ENCODE data around the gene PLA2G15. TPM values are rescaled to one million over a fixed set of nuclear protein-coding genes. Genes with fewer than 3 reads are reported as not detected.

PLA2G15 gene
- total and polyA plus RNA-seq, 2 experiments from 2014 or later: 3.1 to 14.8 TPM

GRCh38 chr16:68275611-68276191, 30.5 kb downstream of the PLA2G15 start (continued):
- TF ChIP-seq, protein P1, sequence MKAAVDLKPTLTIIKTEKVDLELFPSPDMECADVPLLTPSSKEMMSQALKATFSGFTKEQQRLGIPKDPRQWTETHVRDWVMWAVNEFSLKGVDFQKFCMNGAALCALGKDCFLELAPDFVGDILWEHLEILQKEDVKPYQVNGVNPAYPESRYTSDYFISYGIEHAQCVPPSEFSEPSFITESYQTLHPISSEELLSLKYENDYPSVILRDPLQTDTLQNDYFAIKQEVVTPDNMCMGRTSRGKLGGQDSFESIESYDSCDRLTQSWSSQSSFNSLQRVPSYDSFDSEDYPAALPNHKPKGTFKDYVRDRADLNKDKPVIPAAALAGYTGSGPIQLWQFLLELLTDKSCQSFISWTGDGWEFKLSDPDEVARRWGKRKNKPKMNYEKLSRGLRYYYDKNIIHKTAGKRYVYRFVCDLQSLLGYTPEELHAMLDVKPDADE (IDR thresholded peaks at IDR 0.05): no peak
- TF ChIP-seq JUNB (IDR thresholded peaks at IDR 0.05; ENCODE audit: unreplicated experiment): no peak
- TF ChIP-seq REST (IDR thresholded peaks at IDR 0.05; ENCODE audit: unreplicated experiment): no peak
- TF ChIP-seq ZNF114 (CRISPR knock-in tag; IDR thresholded peaks at IDR 0.05): no peak
- no peak for TF ChIP-seq NANOG (IDR thresholded peaks at IDR 0.05; ENCODE audit: borderline replicate concordance)
- no peak for TF ChIP-seq EZH2phosphoT487 (IDR thresholded peaks at IDR 0.05; ENCODE audit: unreplicated experiment)

GRCh38 chr16:68276223-68276622, 31.1 kb downstream of the PLA2G15 start:
- Histone ChIP-seq H4K20me1 (replicated peaks; ENCODE audit: insufficient read depth) (peaks cover 8% of the 10 kb centered on the region), H3F3A (replicated peaks; ENCODE audit: low read depth) (peaks cover 5% of the 10 kb centered on the region; the same call in 1 of the 2 replicates), H3K27ac (ENCODE audit: low read depth) (peak overlapping the region; percentile 62; the same call in 1 of the 2 replicates), H3K79me2 (replicated peaks; ENCODE audit: insufficient read depth) (peaks cover 18% of the 10 kb centered on the region), H3K4me1 (ENCODE audit: insufficient read depth) (peaks cover 5% of the 10 kb centered on the region; the same call in 1 of the 2 replicates), H3K36me3 (ENCODE audit: insufficient read depth) (no peaks in the 10 kb centered on the region), H3K9me2 (ENCODE audit: insufficient read depth) (no peaks in the 10 kb centered on the region), H3K27me3 (ENCODE audit: insufficient read depth) (no peaks in the 10 kb centered on the region), H3K4me2 (no peak overlapping the region), H2AFZ (no peak overlapping the region), H3K4me3 (no peak overlapping the region)
- H3K27ac Mint-ChIP-seq: no peak overlapping the region; the same call in 1 of the 2 replicates
- H3K4me1 Mint-ChIP-seq: no peaks in the 10 kb centered on the region
- DNase-seq (ENCODE audit: low spot score) (no peak), ATAC-seq (no peak)
- peaks cover 36% of the 10 kb centered on the region for H3K36me3 Mint-ChIP-seq (ENCODE audit: low read depth)
- H3K9me3 Mint-ChIP-seq: no peaks in the 10 kb centered on the region; the same call in 2 of the 3 replicates
- H3K27me3 Mint-ChIP-seq (ENCODE audit: insufficient read depth, low read depth, poor library complexity): peaks cover 5% of the 10 kb centered on the region
- no peak overlapping the region for H3K4me3 Mint-ChIP-seq
- TF ChIP-seq, protein P1 (IDR thresholded peaks at IDR 0.05): no peak
- TF ChIP-seq EZH2phosphoT487 (IDR thresholded peaks at IDR 0.05; ENCODE audit: unreplicated experiment) (no peak), ZNF462 (CRISPR knock-in tag; IDR thresholded peaks at IDR 0.05) (no peak), ZNF114 (CRISPR knock-in tag; IDR thresholded peaks at IDR 0.05) (no peak), CREB1 (CRISPR knock-in tag; IDR thresholded peaks at IDR 0.05; ENCODE audit: low read depth) (no peak), ZNF331 (CRISPR knock-in tag; IDR thresholded peaks at IDR 0.05; ENCODE audit: low read depth) (no peak), CTCF (conservative IDR thresholded peaks at IDR 0.05; ENCODE audit: low read depth in 2 of 2) (no peak)

All from GM23338 (cell line).